Measurements from ENCODE around the gene ZNF391. TPM values are rescaled to one million over a fixed set of nuclear protein-coding genes. Genes with fewer than 3 reads are reported as not detected.

Gene ZNF391
- total and polyA plus RNA-seq, 2 of the 4 experiments (the other 2 are of a cell fraction) = 0.18 to 0.22 TPM

DNA sequence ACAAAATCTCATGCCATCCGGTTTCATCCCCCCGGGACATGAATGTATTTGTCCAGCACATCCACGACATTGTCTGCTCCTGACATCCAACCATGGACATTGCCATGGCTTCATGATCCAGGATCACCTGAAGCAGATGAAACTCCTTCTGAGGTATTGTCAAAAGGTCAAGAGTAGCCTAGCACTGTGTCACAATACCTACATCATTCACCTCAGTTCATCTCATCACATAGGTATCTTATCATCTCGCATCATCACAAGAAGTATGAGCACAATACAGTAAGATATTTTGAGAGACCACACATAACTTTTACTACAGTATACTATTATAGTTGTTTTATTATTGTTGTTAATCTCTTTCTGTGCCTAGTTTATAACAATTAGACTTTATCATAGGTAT is 50.8 kb downstream of the ZNF391 start:
- 40% methylated on average over 1 of the region's 4 CpGs; no CpG with 5 or more reads in 1 of the 2 experiments for WGBS, 2 experiments (ENCODE audit: extremely low coverage in 2 of 2, insufficient read length in 1 of 2)
- H3K27me3 ChIP-seq (ENCODE audit: control insufficient read depth, insufficient read depth, low read length) = no peaks in the 10 kb centered on the region

More for the DNA sequence above, 50.8 kb downstream of the ZNF391 start:
- ATAC-seq (ENCODE audit: low read depth) (no peak), DNase-seq (no peak)
- Histone ChIP-seq H2BK120ac (ENCODE audit: low read depth, low read length) (no peak overlapping the region), H3K14ac (replicated peaks; ENCODE audit: low read depth, low read length) (no peak overlapping the region), H2BK15ac (ENCODE audit: low read depth, low read length) (no peak overlapping the region), H3K18ac (ENCODE audit: low read depth, low read length) (no peak overlapping the region), H4K8ac (ENCODE audit: low read depth in 2 of 2, low read length in 2 of 2) (no peak overlapping the region), H3K9me1 (ENCODE audit: insufficient read depth, low read length) (no peaks in the 10 kb centered on the region), H3K4me1 (ENCODE audit: control insufficient read depth, insufficient read depth, low read length) (no peaks in the 10 kb centered on the region), H3K9me3 (ENCODE audit: control insufficient read depth, insufficient read depth, low read length) (no peaks in the 10 kb centered on the region; the same call in 1 of the 2 replicates), H3K4me2 (ENCODE audit: low read depth, low read length) (no peak overlapping the region), H3K4ac (ENCODE audit: low read depth, low read length) (no peak overlapping the region), H3K36me3 (ENCODE audit: control insufficient read depth, insufficient read depth, low read length) (no peaks in the 10 kb centered on the region), H4K20me1 (ENCODE audit: insufficient read depth, low read length) (no peaks in the 10 kb centered on the region), H2AFZ (replicated peaks; ENCODE audit: low read length, poor library complexity) (no peak overlapping the region), H2BK5ac (ENCODE audit: low read depth, low read length, poor library complexity, severe bottlenecking) (no peak overlapping the region), H4K5ac (ENCODE audit: low read depth, low read length) (no peak overlapping the region), H4K91ac (ENCODE audit: insufficient read depth, low read depth, low read length) (no peak overlapping the region), H2BK20ac (ENCODE audit: low read depth, low read length) (no peak overlapping the region), H2AK5ac (ENCODE audit: low read depth, low read length) (no peak overlapping the region), H3K27ac (ENCODE audit: insufficient read depth, low read length) (no peak overlapping the region), H2AK9ac (replicated peaks; ENCODE audit: low read depth, low read length, poor library complexity) (no peak overlapping the region), H3K56ac (ENCODE audit: extremely low read depth, insufficient read depth, low read length) (no peak overlapping the region), H3K4me3 (ENCODE audit: insufficient read depth, low read depth, low read length) (no peak overlapping the region), H3K23ac (ENCODE audit: low read depth, low read length) (no peak overlapping the region), H3K9ac (ENCODE audit: low read depth, low read length) (no peak overlapping the region), H3K79me1 (ENCODE audit: low read depth in 1 of 2, low read length in 2 of 2) (no peaks in the 10 kb centered on the region)
- intact Hi-C loops (cut with micrococcal nuclease) (no loop called here), in situ Hi-C loops (cut with MboI; ENCODE audit: low sequenced_read_pairs) (no loop called here), dilution Hi-C loops (cut with HindIII; ENCODE audit: low sequenced_read_pairs, unreplicated experiment) (no loop called here)
- POLR2A ChIA-PET (ENCODE audit: unreplicated experiment) = no interaction called here
- CTCF ChIA-PET = no interaction called here
- TF ChIP-seq MAFK (IDR thresholded peaks at IDR 0.05; ENCODE audit: low read depth, low read length) (no peak), ELK1 (IDR thresholded peaks at IDR 0.05; ENCODE audit: borderline replicate concordance, low read depth, low read length) (no peak), RCOR1 (IDR thresholded peaks at IDR 0.05; ENCODE audit: insufficient replicate concordance, low read length) (no peak), SMC3 (IDR thresholded peaks at IDR 0.05; ENCODE audit: low read depth, low read length) (no peak), MXI1 (IDR thresholded peaks at IDR 0.05; ENCODE audit: borderline replicate concordance, low read depth, low read length) (no peak), NFE2L2 (IDR thresholded peaks at IDR 0.05; ENCODE audit: low read depth, low read length) (no peak), CEBPB (IDR thresholded peaks at IDR 0.05; ENCODE audit: low read depth, low read length) (no peak), MAZ (IDR thresholded peaks at IDR 0.05; ENCODE audit: borderline replicate concordance, low read depth, low read length) (no peak), RAD21 (IDR thresholded peaks at IDR 0.05; ENCODE audit: low read length) (no peak), POLR2A (IDR thresholded peaks at IDR 0.05; ENCODE audit: low read depth, low read length) (no peak), FOS (IDR thresholded peaks at IDR 0.05; ENCODE audit: low read depth, low read length) (no peak), CHD1 (IDR thresholded peaks at IDR 0.05; ENCODE audit: low read depth, low read length) (no peak), CTCF (conservative IDR thresholded peaks at IDR 0.05; ENCODE audit: low read depth, low read length) (no peak), BHLHE40 (IDR thresholded peaks at IDR 0.05; ENCODE audit: low read depth, low read length) (no peak)
- no TSS peak for BruUV-seq (replicated peaks)
